Dedifferentiated amniotic fluid mesenchymal stem cell (primary cell): Measurements from ENCODE around the gene TMEM79.
A peak's percentile ranks its signal among the peaks of the same experiment; 100 is the strongest.
"Not testable (repeated sequence)": the region's sequence is repeated elsewhere in the genome, so short reads cannot be mapped to it uniquely, and the experiment has no call there.

ENCODE experiments used
- DNase-seq: peaks from one replicate; pipeline ENCODE4 v3.0.0-alpha.2; 2016; ENCODE audit errors: extremely low spot score

The TMEM79 gene

GRCh38 chr1:156305215-156305614 lies 21.1 kb downstream of the TMEM79 start:
- DNase-seq: no peak

DNA sequence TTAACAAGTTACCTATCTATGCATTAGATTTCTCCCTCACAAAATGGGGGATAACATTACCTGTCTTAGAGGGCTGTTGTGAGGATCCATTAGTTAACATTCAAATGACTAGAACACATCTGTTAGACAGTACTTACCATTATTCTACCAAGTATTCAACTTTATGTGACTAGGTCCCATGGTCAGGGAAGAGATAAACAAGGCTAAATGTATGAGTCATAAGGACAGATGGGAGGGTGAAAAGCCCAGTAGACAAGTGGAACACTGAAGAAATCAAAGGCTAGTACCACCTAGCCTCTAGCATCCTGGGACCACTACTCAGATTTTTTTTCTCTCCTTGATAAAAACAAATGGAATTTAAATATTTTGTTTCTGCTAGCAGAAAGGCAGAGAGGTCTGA lies 24.0 kb downstream of the TMEM79 start:
- no peak for DNase-seq

GRCh38 chr1:156310962-156311361 lies 26.8 kb downstream of the TMEM79 start:
- DNase-seq: no peak

DNA sequence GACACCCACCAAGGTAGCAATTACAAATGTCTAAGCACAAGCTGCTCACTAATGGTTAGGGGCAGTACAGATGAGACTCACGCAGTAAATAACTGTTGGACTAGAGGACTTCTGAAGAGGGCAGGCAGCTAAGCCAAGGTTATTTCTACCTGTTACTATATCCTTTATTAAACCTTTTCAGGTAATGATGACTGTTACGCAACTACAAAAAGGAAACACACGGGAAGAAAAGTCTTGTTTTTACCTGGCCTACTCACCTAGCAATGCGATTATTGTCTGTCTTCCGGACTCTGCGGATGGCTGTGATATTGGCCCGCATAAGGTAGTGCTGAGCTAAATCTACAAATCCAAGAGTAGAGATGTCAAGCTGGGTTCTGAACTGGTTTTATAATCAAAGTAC lies 32.8 kb downstream of the TMEM79 start:
- DNase-seq: no peak

- peak; percentile 23 for DNase-seq
These were observed 35.5 kb downstream of the TMEM79 start for GRCh38 chr1:156319664-156320063.

DNA sequence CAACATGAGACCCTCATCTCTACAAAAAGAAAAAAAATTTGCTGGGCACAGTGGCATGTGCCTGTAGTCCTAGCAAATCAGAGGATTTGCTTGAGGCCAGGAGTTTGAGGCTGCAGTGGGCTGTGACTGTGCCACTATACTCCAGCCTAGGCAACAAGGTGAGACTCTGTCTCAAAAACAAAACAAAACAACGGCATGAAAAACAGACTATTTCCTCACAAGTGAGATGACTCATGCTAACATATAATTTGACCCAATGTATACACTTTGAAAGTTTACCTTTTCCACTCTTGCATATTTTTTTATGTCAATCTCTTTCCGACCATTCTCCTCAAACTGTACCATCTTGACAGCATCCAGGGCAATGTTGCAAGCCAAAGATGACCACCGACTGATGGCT lies 36.4 kb downstream of the TMEM79 start:
- no peak for DNase-seq

GRCh38 chr1:156323179-156323578 lies 39.1 kb downstream of the TMEM79 start:
- DNase-seq: not testable (repeated sequence)

DNA sequence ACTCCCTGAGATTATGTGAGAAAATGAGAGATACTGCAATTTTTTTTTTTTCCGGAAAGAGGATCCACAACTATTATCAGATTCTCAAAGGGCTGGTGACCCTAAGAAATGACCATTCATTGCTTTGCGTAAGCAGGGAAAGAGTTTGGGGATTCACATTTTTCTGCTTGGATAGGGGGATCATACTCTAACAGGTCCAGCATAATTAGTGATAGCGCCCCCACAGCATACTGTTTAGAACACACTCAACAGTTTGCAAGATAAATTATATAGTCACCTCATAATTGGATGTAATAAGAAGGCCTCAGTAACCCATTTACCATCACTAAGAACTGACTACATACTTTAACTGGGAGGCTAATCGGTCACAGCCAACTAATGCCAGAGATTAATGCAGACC lies 52.1 kb downstream of the TMEM79 start:
- DNase-seq: no peak

DNA sequence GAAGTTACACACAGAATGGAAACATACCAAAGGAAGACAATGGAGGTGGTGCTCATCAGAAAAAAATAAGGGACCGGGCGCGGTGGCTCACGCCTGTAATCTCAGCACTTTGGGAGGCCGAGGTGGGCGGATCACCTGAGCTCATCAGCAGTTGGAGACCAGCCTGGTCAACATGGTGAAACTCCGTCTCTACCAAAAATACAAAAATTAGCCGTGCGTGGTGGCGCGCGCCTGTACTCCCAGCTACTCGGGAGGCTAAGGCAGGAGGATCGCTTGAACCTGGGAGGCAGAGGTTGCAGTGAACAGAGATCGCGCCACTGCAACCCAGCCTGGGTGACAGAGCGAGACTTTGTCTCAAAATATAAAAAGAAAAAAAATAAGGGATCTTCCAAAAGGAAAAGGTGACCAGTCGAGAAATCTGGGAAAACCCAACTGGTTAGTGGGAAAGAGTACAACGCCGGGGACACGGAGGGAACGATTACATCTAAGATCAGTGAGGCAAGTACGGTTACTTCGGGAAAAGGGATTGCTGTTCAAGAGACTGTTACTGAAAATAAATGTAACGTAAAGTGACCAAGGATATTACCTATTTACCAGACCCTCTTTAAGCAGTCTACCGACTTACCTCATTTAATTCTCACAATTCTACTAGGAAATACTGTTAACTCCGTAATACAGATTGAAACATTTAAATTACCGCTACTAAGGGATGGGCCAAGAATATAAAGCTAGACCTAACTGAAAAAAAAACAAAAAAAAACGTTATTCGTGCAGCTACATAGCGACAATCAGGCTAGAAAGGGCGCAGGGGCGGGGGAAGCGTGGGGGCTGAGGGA lies 53.1 kb downstream of the TMEM79 start:
- no peak for DNase-seq

DNA sequence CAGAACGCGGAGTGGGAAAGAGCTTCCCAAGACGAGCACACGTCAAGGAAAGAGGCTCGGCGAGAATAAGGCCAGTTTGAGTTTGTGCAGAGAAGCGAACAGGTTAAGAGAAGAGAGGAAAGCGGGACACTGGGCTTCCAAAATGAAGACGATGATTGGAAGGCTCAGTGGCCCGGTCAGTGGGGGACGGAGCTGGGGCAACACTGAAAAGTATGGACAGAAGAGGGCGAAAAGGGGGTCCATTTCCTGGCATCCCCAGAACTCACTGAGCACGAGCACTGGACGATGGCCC lies 53.7 kb downstream of the TMEM79 start:
- no peak for DNase-seq

DNA sequence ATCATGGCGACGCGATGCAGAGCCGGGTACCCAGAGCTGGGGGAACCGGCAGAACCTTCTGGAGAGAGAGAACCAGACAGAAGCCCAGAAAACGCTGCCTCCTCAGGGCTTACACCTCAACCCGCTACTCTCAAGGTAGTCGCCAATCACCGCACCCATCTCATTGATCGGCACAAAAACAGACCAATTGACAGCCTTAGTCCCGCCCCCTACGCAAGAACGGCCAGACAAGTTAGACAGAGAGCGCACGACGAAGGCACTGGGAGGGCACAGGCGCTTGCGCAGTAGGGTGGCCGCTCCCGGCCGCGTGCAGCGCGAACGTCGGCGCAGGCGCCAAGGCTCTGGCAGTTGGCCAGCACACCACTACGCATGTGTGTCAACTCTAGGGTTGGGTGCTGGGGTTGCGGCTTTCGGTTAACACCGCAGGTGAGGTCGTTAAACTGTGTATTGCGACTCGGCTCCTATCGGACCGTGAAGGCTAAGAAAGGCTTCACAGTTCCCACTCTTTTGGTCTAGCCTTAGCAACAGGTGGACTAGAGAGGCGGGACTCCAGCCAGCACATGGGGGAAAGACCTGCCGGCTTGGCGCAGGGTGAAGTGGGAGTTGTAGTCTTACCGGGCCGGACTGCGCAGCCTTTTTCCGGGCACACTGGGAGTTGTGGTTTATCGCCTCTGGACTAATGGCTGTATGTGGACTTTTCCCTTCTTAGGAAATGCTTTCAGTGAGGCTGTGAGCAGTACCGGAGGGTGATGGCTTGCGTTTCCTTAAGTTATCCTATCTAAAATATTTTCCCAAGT lies 54.3 kb downstream of the TMEM79 start, which contains the start of the genes CCT3 and TSACC:
Gene CCT3, minus strand, starts transcription at position 113 of the 797 bp plus-strand sequence. Its CDS starts 108 bp downstream, at position 5.
Gene TSACC, plus strand, starts transcription at position 347 of the 797 bp plus-strand sequence. CDS start 1,232 bp downstream, outside the sequence.
- DNase-seq: peak; percentile 100
